Activated CD4-positive, alpha-beta T cell treated with anti-CD3 and anti-CD28 coated beads, Interleukin-10, Interleukin-2, amounts not matched to agents 100 ng/mL and 50 ng/mL, durations not matched to agents 16 hours and 8 hours (primary cell): Measurements from ENCODE around the gene RSU1.

Experiments used
- DNase-seq: peaks from one replicate; pipeline ENCODE4 v3.0.0-alpha.2; 2020

Gene RSU1

DNA sequence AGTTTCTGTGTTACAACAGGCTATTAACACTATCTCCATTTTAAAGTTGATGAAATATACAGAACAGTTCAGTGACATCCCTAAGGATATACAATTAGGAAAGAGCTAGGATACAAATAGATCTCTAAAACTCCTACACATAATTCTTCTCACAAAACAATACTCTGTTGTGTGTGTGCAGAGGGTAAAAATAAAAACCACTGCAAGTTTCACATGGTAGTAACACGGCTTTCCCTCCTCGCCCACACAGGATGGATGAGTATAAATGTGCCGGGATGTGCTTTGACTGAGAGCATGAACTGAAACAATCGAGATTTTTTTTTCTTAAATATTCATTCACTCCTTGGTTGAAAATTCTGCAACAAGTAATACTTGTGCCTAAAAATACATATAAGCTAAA, 164.0 kb downstream of the RSU1 start:
- peak; percentile 71 for DNase-seq

DNA sequence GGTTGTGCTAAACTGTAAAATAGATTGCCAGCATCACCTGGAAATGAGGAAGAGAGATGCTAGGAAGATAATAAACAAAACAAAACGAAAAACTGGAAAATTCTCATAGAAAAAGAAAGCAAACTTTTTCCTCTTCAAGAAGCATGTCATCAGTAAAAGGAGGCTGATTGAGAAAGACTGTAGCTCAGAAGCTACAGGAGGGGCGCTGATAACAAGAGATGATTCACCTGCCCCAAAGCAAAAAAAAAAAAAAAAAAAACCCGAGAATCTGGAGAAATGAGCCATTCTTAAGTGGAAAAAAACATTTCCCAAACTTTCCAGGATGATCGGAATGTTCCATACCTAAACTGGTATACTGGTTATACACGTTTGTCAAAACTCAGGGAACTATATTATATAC, 165.1 kb downstream of the RSU1 start:
- peak; percentile 25 for DNase-seq

DNA sequence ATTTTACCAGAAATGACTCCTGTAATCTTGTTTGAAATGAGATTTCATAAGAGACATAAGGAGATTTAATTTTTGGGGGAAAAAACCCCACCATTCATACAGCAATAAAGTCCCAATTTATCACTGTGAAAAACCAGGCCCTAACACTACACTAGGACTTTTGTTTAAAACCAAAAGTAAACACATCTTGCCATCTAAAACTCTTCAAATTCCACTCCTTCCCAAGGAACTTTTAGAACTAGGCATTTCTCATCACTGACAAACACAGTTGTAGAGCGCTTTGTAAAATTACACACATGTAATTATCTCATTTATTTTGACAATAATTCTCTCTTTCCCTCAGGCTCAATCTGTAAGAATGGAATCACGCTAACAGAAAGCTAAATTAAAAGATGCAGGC, 167.5 kb downstream of the RSU1 start:
- no peak for DNase-seq

DNA sequence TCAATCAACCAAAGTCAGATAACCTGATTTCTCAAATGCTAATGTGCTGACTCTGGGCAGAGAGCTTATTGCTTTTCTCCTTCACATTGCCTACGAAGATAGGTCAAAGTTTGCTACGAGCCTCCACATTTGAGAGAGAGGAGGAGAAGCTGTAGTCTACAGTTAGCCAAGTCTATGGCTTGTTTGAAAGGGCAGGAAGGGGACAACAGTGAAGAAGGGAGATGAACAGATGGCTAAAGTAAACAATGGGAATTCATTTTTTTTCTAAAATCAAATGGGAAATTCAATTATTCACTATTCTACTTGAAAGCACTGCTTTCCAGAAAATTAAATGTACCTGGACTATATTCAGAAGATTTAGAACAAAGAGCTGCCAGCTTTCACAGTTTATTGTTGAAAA, 168.9 kb downstream of the RSU1 start:
- no peak for DNase-seq

DNA sequence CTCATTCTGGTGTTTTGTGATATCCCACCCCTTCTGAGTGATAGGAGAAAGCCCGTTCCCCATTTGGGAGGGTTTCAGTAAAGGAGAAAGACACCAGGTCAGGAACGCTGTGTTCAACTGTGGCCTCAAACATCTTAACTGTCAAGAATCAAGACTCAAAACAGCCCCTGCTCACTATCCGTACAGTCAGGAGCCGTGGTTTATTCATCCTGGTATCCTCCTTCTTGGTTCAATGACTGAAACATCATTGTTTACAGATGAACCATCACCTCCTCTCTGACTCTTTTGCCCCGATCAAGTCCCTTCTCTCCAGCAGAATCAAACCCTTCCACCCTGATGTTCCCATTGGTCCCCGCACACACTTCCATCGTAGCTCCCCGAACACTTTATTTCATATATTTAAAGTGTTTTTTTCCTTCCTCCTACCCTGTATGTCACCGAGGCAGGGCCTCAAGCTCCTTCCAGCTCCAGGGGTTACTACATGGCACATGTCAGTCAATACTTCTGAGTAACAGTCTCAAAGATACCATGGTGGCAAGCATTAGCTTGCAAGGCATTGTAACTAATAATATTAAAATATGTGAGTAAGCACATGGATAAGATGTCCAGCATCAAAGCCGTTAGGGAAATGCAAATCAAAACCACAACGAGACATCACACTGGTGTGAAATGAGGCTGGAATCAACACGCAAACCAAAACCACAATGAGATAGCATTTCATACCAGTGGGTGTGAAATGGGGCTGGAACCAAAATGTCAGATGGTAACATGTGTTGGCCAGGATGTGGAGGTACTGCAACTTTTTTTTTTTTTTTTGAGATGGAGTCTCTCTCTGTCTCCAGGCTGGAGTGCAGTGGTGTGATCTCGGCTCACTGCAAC, 170.8 kb downstream of the RSU1 start:
- DNase-seq = peak; percentile 85

DNA sequence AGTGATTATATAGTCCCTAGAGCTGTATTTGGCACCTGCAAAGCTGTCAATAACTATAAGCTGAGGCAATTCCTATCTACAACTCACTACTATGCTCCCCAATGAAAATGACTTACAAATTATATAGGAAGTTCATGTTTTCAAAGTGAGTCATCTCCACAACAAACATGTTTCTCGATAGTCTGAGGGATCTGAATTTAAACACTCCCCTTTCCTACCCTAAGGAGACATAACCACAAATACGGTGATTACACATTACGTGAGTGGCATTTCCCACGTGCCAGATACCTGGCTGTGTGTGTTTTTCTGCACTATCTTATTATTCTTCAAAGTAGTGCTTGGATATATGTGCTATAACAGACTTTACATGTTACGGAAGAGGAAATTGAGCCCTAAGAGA, 173.1 kb downstream of the RSU1 start:
- peak; percentile 61 for DNase-seq

DNA sequence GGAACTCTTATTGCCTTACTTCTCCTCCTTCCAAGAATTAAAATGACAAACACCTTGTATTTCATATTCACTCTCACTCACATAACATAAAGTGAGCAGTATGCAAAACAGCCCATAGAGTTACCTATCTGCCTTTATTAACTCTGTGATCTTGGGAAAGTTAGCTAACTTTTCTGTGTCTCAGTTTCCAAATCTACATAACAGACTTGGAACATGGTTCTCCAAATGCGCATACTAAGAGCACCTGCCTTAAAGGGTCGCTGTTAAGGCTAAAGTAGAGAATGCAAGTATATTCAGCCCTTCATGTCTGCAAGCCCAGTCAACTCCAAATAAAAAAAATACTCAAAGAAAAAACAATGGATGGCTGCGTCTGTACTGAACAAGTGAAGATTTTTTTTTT, 173.7 kb downstream of the RSU1 start:
- no peak for DNase-seq

DNA sequence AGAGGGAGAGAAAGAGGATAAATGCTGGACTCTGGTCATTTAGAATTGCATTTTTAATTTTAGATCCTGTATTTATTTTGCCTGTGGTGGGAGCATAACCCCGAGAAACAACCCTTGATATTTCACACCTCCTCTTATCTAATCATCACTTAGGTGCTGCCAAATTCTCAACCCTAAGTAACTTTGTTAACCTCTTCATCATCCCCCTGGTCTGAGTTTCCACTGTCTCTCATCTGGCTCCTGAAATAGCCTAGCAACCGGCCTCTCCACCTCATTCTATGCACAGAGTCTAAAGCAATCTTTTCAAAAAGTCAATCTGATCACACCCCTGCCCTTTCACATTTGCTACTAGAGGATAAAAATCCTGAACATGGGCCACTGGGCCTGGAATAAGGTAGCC, 177.1 kb downstream of the RSU1 start:
- DNase-seq = no peak

DNA sequence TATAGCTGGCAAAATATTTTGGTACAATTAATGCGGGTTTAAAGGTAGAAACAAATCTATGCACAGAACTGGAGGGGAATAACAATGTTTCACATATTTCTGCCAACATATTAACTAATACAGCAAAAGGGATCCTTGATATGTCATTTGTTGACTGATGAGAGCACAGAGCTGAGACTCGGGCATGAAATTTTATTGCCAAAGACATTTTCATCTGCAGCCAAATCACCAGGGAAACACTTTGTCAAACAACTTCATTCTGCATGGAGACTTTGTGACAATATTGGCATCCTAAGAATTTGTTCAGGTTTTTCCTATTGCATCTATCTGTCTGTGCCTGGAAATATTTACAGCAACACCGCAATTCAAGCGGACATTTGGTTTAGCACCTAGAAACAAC, 177.8 kb downstream of the RSU1 start:
- no peak for DNase-seq

DNA sequence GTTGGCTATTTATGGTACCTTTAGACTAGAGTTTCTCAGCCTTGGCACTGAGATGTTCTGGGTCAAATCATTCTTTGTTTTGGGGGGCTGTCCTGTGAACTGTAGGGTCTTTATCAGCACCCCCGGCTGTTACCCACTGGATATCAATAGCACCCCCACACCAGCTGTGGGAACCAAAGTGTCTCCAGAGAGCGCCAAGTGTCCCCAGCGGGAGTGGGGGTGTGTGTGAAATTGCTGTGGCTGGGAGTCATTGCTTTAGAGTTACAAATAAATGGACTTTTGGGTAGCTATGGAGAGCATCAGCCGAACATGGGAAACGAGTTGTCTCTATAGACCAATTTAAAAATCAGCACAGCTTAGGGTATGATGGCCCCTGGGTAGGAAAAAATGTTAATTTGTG, 184.2 kb downstream of the RSU1 start:
- DNase-seq = no peak

DNA sequence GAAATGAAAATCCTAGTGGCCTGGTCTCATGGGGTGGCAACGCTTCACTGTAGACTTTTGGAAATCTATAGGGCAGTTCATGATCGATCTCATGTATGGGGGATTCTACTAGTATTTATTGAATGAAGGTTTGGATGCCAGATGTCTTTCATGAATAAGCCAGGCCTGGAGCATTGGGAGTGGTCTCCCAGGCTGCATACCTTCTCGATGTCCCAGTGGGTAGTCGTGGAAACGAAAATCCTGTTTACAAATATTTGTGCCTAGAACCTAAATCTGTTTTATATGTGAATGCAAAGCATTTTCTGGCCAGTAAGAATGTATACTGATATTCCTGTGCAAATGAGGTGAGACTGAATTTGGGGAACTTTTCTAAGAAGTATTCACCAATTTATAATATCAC, 190.5 kb downstream of the RSU1 start:
- no peak for DNase-seq

DNA sequence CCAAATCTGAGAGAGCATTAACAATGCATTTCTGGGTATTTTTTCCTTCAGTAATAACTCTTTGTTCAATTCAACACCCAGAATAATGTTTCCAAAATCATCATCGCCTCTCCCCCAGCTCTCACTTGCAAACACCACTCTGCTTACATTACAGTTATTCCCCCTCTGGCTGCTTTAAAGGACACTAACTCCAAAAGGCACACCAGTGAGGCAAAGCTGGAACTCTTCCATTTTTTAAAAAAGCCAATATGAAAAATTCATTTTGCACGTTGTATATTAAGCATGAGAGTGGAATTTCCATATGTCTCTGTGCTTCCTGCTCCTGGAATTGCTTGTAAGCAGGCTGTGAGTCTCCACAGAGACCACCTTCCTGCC, 204.3 kb downstream of the RSU1 start:
- no peak for DNase-seq

DNA sequence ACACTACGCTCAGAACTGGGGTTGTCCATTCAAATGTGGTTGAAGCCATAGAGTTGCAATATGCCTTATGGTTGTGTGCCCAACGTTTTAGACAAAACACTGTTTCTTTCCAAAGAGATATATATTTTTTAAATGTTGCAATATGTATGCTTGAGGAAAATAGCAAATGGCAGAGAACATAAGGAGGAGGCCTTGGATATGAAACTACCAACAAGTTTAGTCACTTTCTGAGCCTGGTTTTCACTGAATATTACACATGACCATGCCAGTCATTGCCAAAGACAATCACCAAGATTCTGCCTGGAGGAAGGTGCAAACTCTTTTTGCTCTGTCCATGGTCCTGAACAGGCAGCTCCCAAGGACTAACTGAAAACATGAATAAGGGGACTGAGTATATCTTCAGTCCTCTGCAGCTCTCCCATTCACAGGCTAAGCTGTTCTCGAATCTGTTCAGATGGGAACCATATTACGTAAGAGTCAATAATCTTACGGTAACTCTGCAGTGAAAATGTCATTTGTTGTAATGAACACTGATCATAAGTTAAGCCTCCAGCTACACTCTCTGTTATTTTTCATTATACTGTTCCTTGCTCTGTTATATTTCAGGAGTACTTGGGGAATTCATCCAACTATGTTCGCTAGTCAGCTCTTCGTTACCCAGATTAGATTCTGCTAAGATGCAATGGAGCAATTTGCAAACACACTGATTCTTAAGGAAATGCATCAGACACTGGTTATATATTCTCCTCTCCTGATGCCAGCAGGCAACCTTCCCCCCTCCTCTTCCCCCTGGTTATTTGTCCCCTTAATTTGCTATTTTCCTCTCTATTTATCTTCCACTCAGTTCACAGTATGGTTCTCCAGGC, 204.9 kb downstream of the RSU1 start:
- DNase-seq = peak; percentile 28

DNA sequence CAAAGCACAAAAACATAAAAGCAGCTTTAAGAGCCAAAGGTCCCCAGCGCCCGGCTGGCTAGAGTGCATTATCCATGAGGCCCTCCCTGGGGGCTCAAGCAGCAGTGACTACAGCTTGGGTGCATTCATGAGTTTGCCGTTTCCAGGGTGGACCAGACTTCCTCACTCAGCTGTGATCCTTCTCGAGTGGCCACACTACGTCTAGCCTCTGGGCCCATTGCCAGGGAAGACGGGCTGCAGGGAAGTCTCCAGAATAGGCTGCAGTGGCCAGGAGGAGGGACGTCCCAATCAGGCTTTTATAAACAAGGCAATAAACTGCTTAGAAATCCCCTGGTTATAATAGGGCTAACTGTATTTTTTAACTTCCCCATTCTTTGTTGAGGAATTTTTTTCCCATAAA, 206.2 kb downstream of the RSU1 start:
- no peak for DNase-seq

DNA sequence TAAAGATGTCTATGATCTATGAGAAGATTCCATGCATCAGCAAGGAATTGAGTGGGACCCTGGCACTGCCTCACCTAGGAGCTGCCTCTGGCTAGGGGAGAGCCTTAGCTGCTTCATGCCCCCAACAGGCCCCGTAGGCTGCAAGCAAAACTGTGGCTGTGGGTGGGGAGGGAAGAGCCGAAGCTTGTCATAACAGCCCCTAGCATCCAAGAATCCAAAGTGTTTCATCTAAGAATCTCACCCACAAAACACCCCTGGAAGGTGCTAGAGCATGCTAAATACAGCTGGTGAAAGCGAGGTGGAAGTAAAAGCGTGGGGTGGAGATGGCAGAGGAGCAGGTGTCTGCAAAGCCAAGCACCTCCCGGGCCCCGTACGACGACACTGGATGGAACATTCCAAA, 208.0 kb downstream of the RSU1 start:
- DNase-seq = no peak

DNA sequence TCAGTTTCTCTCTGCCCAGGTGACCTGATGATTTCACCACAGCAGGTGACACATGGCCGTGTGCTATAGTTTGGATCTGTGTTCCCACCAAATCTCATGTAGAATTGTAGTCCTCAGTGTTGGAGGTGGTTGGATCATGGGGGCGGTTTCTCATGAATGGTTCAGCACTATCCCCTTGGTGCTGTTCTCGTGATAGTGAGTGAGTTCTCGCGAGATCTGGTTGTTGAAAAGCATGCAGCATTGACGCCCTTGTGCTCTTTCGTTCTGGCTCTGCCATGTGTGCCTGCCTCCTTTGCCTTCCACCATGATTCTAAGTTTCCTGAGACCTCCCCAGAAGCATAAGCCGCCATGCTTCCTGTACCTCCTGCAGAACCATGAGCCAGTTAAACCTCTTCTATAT, 210.3 kb downstream of the RSU1 start:
- DNase-seq = no peak

DNA sequence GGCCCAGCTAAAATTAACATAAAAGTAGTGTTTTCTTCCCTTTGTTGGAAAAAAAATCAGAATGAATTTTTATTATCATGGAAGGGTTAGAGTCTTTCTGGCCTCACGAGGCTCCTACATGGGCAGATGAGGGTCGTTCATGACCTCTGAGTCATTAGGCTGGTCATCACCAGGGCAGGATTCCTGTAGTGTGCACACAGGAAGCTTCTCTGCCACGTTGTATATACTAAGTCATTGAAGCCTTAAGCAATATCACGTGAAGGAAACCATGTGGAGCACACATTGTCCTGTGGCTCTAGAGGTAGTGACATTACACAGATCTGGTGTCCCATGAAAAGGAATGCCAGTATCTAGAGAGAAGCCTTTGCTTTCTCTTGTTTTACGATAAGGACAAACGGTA, 210.8 kb downstream of the RSU1 start:
- DNase-seq = no peak

DNA sequence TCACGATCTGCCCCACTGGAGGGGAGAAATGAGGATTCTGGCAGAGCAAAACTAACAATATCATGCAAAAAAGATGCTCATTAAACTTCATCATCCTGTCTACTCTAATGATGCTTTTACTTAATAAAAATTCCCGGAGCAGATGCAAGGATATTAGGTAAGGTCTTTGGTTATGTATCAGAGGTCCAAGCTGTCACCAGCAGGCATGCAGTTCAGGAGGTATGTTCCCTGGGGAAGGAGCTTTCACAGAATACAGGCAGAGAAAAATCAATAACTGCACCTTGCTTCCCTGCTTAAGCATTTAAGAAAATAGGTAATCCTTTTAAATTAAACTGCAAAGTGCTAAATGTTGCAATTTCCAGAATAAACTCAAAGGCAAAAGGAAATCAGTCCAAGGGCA, 213.9 kb downstream of the RSU1 start:
- DNase-seq = no peak

DNA sequence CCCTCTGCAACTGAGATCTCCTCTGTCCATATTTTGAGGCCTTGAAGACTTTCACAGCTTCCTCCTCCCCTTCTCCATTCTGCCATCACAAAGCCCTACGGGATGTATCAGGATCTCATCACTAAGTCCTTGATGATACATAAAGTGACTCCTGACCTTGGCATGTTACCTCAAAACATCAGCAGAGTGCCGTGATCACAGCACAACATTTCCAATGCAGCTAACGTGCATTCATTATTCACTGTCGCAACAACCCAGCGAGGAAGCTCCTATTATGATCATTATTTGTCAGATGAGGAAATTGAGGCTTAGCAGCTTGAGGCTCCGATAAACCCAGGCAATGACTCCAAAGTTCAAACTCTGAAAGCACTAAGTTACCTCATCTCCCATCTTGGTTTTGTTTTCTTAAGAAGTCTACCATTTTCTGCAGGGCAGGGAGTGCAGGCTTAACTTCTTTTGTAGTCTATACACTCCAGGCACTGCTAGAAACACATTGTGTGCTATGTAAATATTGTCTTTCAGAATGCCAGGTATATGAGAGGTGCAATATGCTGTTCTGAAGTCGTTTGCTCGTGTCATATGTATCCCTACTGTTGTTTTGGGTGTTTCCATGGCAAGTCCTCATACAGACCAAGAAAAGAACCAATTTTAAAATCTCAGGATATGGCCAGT, 215.0 kb downstream of the RSU1 start:
- no peak for DNase-seq

DNA sequence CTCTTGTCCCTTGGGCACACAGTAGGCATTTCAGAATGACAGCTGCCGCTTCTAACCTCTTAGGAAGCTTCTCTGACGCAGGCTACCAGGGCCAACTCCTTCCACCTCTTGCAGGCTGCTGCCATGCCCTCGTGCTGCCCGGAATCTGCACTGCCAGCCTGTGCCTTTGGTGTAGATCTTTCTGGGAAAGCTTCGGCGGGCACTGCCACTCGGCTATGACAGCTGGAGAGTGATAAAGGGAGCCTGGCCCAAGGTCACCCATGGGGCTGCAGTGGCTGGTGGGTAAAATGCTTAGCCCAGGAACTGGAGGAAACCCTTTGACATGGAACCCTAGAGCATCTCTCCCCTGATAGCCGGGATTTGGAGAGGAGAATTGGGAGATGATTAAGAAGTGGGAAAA, 217.6 kb downstream of the RSU1 start:
- no peak for DNase-seq

DNA sequence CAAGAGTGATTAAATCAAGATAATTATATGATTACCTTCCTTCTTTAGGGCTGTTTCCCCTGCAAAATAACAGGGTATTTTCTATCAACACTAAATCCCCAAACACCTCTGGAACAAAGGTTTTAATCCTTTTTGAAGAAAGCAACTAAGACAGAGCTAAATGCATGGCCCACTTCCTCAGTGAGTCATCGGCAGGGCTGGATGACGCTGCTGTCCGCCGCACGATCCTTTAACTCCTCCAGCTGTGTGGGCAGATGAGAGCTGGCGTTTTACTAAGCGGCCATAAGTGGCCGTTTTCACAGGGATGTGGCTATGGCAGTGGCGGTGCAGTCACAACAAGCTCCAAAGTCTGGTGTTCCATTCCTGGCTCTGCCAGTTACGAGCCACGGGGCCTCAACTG, 219.6 kb downstream of the RSU1 start:
- DNase-seq = no peak

DNA sequence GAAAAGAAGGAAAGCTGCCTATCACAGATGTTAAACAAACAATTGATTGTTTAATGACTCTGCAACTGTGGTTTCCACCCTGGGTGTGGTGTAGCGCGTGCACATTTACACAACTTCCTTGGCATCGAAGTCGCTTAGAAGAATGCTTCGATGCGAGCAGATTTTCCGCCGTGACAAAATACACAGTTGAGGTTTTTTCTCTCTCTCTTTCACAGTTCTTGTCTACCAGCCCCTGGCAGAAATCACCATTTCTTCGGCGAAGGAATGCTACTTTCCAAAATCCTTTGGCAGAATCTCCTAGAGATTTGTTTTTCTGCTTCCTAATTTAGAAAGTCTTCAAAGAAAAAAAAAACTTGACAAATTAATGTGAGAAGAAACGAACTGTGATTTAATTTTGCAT, 224.8 kb downstream of the RSU1 start:
- DNase-seq = no peak

DNA sequence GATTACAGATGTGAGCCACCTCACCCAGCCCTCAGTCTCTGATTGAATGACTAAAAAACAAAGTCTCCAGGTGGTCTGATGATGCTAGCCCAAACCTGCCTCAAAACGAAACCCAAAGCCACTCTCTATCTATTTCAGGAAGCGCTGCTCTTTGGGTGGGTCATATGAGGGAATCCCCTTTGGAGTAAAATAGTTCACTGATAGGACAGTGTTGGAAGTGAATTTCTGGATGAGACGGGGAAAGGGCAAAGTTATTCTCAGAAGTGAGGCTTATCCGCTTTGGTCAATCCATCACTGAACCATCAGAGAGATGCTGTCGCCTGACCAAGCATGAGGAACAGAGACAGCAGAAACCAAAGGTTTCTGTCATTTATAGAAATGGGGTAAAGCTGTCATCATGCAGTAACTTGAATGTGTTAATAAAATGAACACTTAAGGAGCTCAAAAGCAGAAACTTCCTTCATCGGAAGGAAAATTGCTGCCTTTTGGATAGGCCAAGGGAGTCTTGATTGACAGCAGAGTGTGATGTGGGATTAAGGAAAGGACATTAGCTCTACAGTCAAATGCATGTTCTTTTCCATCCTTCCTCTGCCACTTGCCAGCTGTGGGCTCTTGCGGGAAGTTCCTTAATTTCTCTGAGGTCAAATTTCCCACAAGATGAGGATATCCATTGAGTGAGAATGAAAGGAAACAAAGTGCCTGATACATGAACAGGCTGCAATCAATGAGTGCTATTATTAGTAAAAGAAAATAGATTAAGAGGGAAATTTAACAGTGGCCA, 230.7 kb downstream of the RSU1 start:
- peak; percentile 33 for DNase-seq
